LNCaP clone FGC (cell line): Measurements from ENCODE around the gene CCDC43.
"Not testable (repeated sequence)": the region's sequence is repeated elsewhere in the genome, so short reads cannot be mapped to it uniquely, and the experiment has no call there.

Source experiments
- DNase-seq: peaks from one replicate; pipeline ENCODE4 v3.0.0-alpha.2; 2011; ENCODE audit warnings: low read depth
- H3K4me3 ChIP-seq: 2 replicates; pipeline ENCODE4 v1.5.1; 2011; ENCODE audit warnings: mild to moderate bottlenecking, low read depth, low read length, control low read depth
- TF ChIP-seq, protein P1 (sequence below): IDR thresholded peaks from 2 replicates; pipeline ENCODE4 v1.5.1; 2012; ENCODE audit warnings: mild to moderate bottlenecking; ENCODE audit not compliant: control insufficient read depth, insufficient read depth; ENCODE audit errors: extremely low read depth

The CCDC43 gene, protein sequence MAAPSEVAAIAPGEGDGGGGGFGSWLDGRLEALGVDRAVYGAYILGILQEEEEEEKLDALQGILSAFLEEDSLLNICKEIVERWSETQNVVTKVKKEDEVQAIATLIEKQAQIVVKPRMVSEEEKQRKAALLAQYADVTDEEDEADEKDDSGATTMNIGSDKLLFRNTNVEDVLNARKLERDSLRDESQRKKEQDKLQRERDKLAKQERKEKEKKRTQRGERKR

DNA sequence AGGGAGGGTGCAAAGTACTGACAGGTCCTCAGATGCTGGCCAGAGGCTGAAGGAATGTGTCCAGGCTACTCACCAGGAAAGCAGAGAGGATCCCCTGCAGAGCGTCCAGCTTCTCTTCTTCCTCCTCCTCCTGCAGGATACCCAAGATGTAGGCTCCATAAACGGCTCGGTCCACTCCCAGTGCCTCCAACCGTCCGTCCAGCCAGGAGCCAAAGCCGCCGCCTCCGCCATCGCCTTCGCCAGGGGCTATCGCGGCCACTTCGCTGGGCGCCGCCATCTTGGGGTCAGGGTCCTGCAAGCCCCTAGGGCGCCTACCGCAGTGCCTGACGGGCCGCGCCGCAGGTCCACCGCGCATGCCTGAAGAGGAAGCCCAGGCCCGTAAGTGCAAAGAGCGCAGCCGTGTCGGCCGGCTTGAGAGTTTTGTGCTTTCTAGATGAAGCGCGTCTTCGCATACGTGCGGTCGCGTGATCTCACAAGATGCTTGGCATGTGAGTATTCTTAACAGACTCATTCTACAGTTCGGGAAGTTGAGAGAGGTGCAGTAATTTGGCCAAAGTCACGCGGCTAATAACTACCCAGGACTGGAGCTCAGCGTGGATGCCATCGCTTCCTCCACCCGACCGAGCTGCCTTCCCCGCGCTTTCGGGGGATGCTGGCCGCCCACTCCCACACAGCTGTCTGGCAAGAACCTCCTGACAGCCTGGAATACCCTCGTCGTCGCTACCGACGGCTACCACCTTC, at the start of gene CCDC43:
TSS of gene CCDC43 (minus strand) at position 300 of the 741 bp plus-strand sequence. CDS start at position 277, 23 bp downstream.
- peak within 1 kb of the TSS; percentile 98 for H3K4me3 ChIP-seq
- TF ChIP-seq, protein P1, sequence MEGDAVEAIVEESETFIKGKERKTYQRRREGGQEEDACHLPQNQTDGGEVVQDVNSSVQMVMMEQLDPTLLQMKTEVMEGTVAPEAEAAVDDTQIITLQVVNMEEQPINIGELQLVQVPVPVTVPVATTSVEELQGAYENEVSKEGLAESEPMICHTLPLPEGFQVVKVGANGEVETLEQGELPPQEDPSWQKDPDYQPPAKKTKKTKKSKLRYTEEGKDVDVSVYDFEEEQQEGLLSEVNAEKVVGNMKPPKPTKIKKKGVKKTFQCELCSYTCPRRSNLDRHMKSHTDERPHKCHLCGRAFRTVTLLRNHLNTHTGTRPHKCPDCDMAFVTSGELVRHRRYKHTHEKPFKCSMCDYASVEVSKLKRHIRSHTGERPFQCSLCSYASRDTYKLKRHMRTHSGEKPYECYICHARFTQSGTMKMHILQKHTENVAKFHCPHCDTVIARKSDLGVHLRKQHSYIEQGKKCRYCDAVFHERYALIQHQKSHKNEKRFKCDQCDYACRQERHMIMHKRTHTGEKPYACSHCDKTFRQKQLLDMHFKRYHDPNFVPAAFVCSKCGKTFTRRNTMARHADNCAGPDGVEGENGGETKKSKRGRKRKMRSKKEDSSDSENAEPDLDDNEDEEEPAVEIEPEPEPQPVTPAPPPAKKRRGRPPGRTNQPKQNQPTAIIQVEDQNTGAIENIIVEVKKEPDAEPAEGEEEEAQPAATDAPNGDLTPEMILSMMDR = no peak
- DNase-seq = peak; percentile 84

GRCh38 chr17:44738214-44738906, 48.8 kb upstream of the CCDC43 start:
- TF ChIP-seq, protein P1 = no peak
- DNase-seq = no peak
- no peak overlapping the region for H3K4me3 ChIP-seq

DNA sequence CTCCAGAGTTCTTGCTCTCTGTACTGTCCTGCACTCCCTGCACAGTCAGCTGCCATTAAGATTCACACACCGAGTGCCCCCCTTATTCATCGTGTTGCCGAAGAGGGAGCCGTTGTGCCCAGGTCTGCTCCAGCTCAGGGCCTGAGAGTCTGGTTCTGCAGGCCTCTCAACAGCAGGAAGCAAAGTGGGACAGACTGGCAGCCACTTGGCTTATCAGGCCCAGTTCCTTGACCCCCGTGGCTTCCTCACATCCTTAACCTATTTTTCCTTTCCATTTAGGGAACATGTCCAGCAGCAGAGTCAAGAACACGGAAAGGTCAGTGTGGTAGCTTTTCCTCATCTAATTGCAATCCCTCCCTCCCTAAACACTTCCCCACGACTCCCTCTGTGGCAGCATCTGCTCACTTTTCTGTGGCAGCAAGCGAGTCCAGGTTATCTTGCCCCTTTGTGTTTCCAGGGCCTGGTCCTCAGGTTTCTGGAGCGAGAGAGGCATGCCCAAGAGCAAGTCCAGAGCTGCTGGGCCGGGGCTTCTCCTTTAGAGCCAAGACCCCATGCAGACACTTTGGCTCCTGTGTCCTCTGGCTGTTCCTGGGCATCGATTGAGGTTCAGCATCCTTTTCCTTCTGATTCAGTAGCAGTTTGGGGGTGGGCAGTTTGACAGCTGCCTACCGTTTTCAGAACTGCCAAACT, 47.1 kb upstream of the CCDC43 start:
- DNase-seq = no peak
- H3K4me3 ChIP-seq = no peak overlapping the region
- TF ChIP-seq, protein P1 = no peak

- TF ChIP-seq, protein P1 = no peak
- no peak overlapping the region for H3K4me3 ChIP-seq
- DNase-seq = no peak
Measured at GRCh38 chr17:44734272-44734671, 44.7 kb upstream of the CCDC43 start.

DNA sequence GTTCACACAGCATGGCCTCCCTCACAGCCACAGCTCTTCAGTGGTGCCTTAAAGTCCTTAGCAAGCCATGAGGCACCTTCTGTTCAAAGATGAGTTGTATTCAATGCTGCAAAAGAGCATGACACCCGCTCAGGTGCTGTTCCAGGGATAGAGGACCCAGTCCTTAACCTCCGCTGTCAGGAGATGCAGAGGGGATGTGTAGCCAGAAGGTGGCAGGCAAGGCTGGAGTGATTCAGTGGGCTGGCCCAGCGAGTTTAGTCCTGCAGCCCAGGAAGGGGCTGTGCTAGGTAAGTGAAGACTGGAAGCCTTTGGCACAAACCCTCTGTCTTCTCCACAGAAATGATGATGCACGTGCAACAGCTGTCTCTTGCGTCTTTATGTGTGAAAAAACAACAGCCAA, 44.2 kb upstream of the CCDC43 start:
- no peak for DNase-seq

DNA sequence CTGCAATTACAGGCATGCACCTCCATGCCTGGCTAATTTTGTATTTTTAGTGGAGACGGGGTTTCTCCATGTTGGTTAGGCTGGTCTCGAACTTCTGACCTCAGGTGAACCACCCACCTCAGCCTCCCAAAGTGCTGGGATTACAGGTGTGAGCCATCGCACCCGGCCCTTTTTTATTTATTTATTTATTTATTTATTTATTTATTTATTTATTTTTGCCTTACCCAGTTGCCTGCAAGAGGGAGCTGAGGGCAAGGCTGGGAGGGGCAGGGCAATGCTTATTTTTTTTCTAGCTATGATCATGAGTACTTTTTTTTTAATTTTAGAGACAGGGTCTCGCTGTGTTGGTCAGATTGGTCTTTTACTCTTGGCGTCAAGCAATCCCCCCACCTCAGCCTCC, 36.5 kb upstream of the CCDC43 start:
- DNase-seq, H3K4me3 ChIP-seq: not testable (repeated sequence)

More for the DNA sequence above, 44.2 kb upstream of the CCDC43 start:
- H3K4me3 ChIP-seq = no peak overlapping the region
- TF ChIP-seq, protein P1 = peak; percentile 46

- no peak for DNase-seq
- TF ChIP-seq, protein P1 = no peak
Measured at GRCh38 chr17:44722254-44722653, 32.7 kb upstream of the CCDC43 start.

More at GRCh38 chr17:44722254-44722653, 32.7 kb upstream of the CCDC43 start:
- H3K4me3 ChIP-seq = no peak overlapping the region
